ENCODE results near the gene POTEC.
A peak's percentile ranks its signal among the peaks of the same experiment; 100 is the strongest.
"Not testable (repeated sequence)": the region's sequence is repeated elsewhere in the genome, so short reads cannot be mapped to it uniquely, and the experiment has no call there.

The POTEC gene

DNA sequence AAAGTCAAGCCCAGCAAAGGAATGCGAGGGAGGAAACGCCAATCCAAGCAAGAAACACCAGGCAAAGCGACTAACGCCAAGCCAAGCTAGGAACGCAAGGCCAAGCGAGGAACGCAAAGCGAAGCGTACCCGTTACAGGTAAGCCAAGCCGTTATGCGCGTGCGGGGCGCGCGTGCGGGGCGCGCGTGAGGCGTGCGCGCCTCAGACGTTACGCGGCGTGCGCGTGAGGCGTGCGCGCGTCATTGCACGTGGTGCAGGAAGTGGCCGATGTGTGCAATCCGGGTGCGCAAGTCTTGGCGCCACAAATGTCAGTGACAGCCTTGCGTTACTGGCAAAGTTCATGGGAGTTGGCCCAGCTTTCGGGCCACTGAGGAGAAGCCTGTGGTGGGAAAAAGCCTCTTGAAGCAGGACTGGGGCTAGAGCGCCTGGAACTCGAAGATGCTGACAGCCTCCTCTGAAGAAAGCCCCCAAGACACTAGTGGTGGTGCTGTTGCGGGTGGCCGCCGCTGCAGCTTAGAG, at the start of gene POTEC:
TSS of gene POTEC (minus strand) at position 155 of the 519 bp plus-strand sequence. CDS start 454 bp downstream, outside the sequence.
- not testable (repeated sequence) for DNase-seq

GRCh38 chr18:14577971-14578370, 34.6 kb upstream of the POTEC start:
- DNase-seq = no peak

- not testable (repeated sequence) for DNase-seq
These were observed 16.1 kb upstream of the POTEC start for GRCh38 chr18:14559502-14559901.

GRCh38 chr18:14531659-14532058, 11.7 kb downstream of the POTEC start:
- peak; percentile 3 for DNase-seq

GRCh38 chr18:14510707-14511106, 32.7 kb downstream of the POTEC start:
- DNase-seq = not testable (repeated sequence)

- DNase-seq = not testable (repeated sequence)
These were observed 39.7 kb downstream of the POTEC start for GRCh38 chr18:14503691-14504090.

DNA sequence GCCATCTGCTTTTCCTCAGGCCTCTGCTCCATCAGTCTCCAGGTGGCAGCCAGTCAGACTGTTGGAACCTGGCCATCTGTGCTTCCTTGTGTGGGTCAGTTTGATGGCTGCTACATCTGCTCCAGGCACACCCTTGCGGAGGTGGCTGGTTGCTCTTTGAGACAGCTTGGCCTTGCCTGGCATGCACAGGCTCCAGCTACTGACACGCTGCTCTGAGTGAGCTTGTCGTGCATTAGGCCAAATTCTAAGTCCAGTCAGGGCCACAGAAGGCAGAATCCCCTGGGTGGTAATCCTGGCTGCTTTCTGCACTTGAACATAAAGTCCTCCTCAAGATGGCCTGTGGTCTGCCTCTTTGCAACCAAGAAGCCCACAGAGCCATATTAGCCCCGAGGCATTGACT, 41.5 kb downstream of the POTEC start:
- not testable (repeated sequence) for DNase-seq

DNA sequence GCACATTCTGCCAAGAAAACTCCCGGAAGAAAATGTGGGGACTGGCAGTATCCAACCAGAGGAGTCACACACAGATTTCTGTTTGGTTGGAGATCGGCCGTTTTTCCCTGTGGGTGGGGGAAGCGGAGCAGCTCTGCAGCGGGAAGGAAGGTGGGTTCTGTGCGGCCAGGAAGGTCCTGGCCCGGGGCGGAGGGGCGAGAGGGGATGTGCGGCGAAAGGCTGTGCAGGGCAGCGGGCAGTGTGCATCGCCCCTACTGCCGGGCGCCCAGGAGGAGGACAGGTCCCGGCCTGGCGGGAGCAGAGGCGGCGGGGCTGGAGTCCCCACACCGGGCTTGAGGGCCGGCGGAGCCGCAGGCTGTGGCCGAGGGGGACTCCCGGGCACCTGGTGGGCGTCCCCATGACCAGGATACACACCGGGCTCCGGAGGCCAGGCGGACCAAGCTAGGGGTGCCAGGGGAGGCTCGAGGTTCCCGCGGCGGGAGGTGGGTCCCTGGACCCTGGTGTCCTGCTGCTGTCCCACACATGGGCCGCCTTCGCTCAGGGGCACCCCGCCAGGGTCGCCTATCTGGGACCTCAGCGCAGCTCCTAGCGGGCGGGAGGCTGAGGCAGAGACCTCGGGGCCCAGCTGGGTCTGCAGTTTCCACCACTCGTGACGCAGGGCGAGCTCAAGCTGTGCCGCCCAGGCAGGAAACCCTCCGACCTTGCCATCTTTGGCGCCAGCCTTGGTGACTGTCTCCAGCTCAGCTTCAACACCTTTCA, 54.0 kb downstream of the POTEC start:
- DNase-seq = not testable (repeated sequence)

- not testable (repeated sequence) for DNase-seq
These were observed 54.6 kb downstream of the POTEC start for GRCh38 chr18:14488789-14489188.

DNA sequence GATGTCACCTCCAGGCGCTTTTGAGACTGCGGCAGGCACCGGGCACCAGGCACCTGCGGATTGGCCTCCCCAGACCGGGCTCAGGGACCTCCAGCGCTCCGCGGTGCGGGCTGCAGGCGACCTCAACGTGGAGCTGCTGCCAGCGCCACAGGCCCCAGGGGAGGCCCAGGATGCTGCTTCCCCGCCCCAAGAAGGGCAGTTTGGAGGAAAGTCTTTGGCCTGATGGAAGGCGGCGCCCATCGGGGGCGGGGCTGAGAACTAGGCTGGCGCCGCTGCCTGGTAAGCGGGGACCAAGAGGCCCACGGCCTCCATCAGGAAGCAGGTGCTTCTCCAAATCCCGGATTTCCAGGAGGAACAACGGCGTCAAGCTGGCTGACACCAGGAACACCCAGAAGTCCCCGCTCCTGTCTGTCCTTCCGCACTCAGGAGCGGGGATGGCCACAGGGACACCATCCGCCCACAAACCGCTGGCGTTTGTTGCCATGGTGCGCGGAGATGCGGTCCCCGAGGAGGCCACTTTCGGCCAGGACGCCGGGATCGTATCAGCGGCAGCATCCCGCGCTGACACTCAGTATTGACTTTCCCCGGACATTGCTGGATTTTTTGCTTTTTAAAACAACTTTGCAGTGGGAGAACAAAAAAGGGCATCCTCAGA, 56.3 kb downstream of the POTEC start:
- DNase-seq = not testable (repeated sequence)

- not testable (repeated sequence) for DNase-seq
These were observed 64.3 kb downstream of the POTEC start for GRCh38 chr18:14479076-14479475.

DNA sequence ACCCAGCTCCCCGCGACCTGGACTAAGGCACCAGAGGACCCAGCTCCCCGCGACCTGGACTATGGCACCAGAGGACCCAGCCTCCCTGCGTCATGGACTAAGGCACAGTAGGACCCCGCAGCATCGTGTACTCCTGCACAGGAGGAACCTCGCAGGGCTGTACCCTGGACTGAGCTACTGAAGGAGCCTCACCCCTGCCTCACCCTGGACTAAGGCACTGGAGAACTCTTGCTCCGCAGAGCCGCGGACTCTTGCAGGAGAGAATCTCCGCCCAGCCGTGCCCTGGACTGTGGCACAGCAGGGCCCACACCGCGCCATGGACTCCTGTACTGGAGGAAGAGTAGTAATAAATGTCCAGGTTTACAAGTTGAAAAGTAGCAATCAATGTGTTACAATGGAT, 67.9 kb downstream of the POTEC start:
- DNase-seq = not testable (repeated sequence)

GRCh38 chr18:14474752-14475151, 68.6 kb downstream of the POTEC start:
- not testable (repeated sequence) for DNase-seq

GRCh38 chr18:14474007-14474720, 69.2 kb downstream of the POTEC start:
- not testable (repeated sequence) for DNase-seq

DNA sequence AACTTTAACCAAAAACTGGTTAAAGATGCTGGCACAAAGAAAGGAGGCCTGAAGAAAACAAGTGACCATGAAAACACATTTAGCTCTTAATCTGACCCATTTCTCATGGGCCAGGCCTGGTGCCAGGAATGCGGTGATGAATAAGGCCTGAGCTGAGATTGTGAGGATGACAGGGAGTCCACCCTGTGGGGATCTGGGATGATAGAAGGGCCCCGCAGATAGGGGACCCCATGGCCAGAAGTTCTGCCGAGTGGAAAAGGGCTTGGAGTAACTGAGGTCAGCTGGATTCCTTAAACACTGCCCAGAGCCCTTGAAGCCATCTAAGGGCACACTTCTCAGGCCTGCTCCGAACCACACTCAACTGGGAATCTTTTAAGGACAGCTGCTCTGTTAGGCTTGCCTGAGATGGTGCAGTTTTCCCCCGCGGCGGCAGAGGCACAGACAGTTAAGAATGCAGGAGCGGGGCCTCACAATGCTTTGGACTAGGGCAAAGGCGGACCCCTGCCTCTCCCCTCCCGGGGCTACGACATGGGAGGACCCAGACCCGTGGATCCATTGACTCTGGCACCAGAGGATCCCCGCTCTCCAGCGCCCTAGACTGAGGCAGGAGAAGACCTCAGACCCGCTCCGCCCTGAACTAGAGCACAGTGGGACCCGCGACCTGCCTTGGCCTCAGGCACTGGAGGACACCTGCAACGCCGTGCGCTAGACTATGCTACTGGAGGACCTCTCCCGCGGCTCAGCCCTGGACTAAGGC, 70.0 kb downstream of the POTEC start:
- not testable (repeated sequence) for DNase-seq

DNA sequence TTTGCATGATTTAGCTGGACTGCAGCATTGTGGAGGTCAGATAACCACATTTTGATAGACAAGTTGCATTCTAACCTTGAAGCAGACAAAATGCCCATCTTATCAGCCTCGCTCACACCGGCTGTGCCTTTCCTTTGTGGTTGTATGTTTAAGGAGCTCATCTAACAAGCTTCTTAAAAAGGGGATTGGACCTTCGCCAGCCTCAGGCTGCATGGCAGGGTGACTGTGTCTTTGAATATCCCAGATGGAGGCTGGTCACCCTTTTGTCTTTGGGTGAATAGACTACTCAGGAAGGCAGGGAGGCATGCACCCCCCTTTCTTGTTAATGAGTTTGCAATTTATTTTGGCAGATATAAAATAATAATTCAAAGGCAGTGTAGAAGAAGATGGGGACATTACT, 72.1 kb downstream of the POTEC start:
- DNase-seq = peak; percentile 77

DNA sequence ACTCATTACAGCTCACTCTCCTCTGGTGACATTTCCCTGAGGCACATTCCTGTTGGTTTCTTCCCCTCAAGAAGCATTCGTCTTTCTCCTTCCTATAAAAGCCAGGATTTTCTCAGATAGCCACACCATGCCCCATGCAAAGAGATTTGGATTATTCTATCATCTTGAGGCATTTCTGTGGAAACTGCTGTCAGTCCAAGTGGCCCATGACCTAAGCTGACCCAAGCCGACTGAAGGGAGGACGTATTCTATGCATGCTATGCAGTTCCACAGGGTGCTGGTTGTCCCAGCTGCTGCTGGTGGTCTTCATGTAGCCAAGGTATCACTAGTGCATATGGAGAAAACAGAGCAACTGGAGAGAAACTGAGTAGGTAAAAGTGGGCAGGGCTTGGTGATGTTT, 73.0 kb downstream of the POTEC start:
- not testable (repeated sequence) for DNase-seq

- DNase-seq = not testable (repeated sequence)
These were observed 73.4 kb downstream of the POTEC start for GRCh38 chr18:14470046-14470445.

DNA sequence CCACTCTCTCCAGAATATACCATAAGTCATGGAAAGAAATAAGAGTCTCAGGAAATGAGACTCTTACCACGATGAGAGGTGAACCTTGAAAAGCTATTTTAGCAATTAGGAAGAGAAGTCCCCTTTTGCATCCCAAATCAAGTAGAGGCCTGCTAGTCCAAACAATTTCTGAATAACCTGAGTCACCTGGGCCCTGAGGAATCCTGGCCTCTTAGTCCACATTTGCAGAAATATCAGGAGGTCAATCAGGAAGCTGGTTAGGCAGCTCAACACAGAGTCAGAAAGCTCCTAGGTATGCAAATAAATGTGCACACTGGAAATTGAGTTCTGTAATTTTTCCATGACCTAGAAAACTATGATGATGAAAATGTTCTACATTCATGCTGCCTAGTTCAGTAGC, 77.4 kb downstream of the POTEC start:
- not testable (repeated sequence) for DNase-seq
